GM18519 (cell line): ENCODE results near the gene CD38.
"Not testable (repeated sequence)": the region's sequence is repeated elsewhere in the genome, so short reads cannot be mapped to it uniquely, and the experiment has no call there.

ENCODE experiments used
- ATAC-seq: cut with Tn5 transposase; IDR thresholded peaks from one replicate; pipeline ENCODE4 v1.9.1; 2021; ENCODE audit warnings: mild to moderate bottlenecking, moderate library complexity; ENCODE audit not compliant: unreplicated experiment, low FRiP score

CD38 gene

DNA sequence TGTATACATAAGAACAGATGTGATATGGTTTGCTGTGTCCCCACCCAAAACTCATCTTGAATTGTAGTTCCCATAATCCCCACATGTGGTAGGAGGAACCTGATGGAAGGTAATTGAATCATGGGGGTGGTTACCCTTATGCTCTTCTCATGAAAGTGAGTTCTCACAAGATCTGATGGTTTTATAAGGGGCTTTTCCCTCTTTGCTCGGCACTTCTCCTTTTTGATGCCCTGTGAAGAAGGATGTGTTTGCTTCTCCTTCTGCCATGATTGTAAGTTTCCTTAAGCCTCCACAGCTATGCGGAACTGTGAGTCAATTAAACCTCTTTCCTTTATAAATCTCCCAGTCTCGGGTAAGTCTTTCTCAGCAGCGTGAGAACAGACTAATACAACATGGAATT lies 83.1 kb downstream of the CD38 start:
- not testable (repeated sequence) for ATAC-seq

DNA sequence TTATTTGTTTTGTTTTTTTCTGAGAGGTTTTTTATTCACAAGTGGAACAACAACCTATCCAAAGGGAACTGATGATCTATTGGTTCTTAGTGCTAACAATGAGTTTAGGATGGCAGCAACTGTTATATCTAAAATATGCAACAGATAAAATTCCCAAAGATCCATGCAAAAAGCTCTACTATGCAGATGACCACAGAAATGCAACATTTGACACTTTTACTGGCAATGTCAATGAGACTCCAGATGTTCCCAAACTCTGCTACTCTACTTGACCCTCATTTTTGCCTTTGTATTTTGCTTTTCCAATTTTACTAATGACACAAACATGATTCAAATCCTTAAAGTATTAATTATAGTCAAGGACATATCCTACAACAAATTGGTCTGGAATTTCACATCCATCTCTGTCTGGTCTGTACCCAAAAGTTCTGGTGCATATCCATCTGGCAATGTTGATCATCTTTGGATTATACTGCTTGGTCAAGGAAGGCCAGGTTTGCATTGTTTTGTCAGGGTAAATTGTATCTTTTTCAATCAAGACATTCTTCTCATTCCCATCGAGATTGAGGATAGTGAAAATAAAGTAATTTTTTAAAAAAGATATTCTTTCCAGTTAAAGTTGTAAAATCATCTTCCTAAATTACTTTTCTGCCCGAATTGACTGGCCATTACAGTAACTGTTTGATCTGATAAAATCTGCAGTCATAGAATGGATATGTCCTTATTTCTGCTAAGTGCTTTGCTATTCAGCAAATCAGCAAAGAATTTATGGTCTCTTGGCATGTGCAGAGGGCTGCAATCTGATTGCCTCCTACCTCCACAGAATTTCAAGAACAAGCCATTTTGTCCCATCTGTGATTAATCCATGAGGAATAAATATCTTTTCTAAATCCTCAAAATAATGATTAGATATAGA lies 86.8 kb downstream of the CD38 start:
- no peak for ATAC-seq

DNA sequence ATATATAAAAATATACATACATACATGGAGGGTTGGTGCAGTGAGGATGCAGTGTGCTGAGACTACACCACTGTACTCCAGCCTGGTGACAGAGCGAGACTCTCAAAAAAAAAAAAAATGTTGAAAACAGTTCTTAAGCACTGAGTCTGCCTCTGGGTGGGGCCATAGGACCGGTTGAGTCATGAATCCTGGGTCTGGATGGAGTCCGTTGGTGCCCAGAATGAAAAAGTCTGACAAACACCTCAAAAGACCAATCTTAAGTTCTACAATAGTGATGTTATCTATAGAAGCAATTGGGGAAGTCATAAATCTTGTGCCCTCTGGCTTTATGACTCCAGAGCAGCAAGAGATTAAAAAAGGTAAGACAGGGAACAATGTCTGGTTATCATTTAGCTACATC lies 90.0 kb downstream of the CD38 start:
- no peak for ATAC-seq

DNA sequence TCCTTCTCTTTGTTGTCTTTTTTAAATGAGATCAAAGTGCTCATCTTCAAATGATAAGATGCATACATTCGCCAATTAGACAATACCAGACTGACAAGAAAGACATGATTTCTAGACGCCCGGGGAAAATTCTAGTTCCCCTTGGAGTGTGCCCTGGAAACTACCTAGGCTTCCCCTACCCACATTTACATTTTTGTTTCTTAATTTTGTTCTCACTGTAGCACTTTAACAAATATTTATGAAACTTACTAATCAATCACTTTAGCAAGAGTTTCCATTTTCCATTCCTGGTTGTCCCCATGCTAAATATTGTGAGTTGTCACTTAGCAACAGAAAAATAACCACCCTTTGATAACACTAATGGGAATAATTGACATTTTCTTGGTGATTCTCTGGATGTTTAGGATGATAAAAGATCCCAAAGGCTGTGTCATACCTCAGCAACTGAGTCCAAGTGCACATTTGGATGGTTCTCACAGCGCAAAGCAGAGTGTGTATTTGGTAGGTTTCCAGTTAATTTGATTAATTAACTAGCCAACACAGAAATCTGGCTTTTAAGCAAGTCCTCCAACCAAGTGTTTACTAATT lies 90.8 kb downstream of the CD38 start:
- ATAC-seq: no peak

- ATAC-seq: no peak
Observed at GRCh38 chr4:15870079-15870478, 92.0 kb downstream of the CD38 start.

DNA sequence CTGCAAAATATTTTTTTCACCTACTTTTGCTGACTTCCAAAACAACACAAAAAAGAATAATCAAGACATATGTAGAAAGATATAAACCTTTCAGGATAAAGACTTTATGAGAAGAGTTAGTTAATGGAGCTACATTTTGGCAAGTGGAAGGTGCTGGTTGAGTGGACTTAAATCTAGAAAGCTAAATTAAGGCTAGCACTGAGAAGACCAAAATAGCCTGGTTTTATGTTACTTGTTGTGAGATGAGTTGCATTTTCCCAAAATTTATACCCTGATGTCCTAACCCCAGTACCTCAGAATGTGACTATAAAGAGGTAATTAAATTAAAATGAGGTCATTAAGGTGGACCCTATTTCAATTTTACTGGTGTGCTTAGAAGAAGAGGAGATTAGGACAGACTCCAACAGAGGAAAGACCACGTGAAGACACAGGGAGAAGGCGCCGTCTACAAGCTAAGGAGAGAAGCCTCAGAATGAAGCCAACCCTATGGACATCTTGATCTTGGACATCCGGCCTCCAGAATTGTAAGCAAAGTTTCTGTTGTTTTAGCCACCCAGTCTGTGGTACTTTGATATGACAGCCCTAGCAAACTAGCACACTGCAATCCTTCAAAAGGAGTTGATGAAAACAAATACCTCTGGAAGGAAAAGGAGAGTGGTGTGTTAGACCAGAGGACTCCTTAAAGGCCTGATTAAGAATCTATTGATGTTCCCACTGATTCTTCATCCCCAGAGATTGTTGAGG lies 93.0 kb downstream of the CD38 start:
- no peak for ATAC-seq

DNA sequence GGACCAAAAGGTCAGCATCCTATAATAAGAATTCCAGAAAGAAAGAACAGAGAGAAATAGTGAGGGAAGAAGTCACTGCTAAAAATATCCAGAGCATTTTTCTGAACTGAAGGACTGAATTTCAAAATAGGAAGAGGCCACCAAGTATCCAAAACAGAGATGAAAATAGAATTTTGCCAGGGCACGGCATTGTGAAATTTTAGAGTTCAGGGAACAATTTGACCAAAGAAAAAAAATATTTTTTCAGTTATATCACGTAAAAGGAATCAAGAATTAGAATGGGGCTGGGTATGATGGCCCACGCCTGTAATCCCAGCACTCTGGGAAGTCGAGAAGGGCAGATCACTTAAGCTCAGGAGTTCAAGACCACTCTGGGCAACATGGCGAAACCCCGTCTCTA lies 95.0 kb downstream of the CD38 start:
- no peak for ATAC-seq

DNA sequence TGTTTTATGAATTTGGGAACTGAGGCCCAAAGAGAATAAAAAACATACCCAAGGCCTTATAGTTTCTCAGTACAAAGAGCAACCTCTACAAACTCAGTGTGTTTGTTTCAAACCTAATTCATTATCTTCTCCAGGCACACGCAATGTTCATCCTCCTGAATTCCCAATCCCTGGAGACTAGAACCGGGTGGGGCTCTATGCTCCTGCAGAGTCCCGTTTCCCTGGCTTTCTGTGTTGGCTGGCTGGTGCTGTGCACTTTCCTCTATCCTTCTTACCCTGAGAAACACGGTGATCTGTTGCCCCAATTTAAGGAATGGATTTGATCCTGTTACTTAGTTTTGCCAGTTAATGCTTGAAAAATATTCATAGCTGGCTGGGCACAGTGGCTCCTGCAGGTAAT lies 96.5 kb downstream of the CD38 start:
- ATAC-seq: no peak

DNA sequence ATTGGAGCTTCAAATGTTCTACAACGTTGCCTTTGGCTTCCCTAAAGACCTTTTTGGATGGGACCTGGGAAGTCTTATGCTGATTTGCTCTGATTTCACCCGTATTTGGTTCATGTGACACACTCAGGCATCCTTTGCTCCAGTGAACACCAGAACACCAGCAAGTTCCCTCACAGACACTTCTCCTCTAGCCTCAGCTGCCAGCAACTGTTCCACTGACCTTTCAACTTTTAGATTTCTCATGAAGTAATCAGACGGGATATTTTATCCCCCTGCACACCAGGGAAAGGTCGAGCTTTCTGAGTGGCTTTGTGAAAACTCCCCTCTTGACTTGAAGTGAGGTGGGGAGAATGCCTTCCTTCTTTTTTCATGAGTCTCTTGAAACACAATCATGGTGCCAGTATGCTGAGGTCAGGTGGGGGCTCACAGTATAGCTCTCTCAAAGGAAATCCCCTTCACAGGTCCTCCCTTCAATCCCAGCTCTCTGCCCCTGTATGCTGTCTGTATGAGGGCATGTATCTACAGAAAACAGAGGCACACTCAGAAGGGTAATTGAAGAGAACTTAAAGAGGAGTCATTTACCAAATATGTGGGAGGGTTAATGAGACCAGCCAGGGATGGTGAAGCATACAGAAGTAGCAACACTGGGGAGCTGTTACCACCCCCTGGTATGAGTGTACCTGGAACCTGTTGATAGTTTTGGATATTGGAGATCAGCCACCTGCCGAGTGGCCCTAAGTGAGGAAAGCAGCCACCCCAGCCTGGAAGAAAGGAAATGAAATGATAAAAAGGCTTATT lies 97.7 kb downstream of the CD38 start:
- no peak for ATAC-seq

DNA sequence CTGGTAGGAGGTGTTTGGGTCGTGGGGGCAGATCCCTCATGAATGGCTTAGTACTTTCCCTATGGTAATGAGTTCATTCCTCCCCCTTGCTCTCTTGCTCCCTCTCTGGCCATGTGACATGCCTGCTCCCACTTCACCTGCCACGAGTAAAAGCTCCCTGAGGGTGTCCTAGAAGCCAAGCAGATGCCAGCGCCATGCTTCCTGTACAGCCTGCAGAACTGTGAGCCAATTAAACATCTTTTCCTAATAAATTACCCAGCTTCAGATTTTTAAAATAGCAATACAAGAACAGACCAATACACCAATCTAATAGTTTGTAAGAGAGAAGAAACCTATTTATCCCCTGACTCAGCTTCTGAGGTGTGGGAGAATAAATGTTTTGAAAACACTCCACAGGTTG lies 99.9 kb downstream of the CD38 start:
- no peak for ATAC-seq

DNA sequence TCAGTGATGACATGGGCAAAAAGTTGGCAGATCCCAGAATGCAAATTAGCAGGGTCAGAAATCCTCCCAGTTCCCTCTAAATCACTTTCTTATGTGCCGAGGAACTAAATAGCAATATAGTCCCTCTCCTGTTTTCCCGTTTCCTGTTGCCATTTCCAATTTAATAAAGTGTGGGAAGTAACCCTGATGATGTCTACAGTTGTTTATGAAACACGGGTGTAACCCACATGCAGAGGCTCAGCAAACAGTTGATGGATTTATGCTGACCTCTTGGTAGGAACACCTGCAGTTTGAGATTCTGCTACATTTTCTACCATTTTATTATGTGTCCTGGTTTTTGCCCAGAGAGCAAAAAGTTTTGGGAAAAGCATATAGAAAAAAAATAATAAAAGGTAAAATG lies 103.7 kb downstream of the CD38 start:
- no peak for ATAC-seq

DNA sequence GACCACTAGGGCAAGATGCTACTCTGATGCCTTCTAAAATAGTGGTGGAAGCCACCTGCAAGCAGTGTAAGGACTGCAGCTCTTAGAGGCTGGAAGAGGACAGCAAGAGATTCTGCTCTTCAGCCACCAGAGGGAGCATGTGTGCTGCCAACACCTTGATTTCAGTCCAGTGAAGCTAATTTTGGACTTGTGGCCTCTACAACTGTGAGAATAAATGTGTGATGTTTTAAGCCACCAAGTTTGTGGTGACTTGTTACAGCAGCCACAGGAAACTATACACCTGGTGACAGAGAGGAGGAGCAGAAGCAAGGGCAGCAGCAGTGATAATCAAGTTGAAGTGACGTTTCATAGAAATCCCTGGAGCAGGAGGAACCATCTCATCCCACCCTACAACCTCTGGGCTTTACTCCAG lies 104.6 kb downstream of the CD38 start:
- peak; percentile 95 for ATAC-seq

GRCh38 chr4:15883610-15884243 lies 105.6 kb downstream of the CD38 start:
- no peak for ATAC-seq

DNA sequence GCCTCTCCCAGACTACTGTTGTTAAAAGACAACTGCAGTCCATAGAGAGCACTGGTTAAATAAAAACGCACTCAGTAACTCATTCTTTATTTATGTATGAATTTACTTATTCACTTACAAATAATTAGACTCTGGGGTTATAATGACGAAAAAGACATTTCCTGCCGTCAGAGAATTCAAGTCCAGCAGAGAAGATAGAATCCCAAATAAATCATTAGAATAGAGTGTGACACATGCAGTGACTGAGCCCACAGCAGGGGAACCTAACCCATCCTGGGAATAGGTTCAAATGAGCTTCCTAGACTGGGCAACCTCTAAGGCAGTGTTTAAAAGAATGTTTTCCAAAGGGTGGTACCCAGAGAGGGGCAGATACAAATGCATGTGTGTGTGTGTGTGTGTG lies 106.5 kb downstream of the CD38 start:
- ATAC-seq: no peak

DNA sequence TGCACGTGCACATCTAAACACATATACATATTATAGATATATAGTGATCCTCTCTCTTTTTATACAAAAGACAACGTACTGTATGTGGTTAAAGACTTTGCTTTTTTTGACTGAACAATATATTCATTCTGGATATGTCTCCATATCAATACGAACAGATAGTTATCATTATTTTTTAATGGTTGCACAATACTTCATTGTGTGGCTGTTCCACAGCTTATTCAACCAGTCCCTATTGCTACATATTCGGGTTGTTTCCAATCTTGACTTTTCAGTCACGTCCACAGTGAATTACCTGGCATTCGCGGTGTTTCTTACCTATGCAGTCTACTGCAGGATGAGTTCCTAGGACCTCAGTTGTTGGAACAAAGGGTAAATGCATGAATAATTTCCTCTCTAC lies 107.3 kb downstream of the CD38 start:
- ATAC-seq: no peak

- ATAC-seq: no peak
Observed at GRCh38 chr4:15888515-15888914, 110.4 kb downstream of the CD38 start.

DNA sequence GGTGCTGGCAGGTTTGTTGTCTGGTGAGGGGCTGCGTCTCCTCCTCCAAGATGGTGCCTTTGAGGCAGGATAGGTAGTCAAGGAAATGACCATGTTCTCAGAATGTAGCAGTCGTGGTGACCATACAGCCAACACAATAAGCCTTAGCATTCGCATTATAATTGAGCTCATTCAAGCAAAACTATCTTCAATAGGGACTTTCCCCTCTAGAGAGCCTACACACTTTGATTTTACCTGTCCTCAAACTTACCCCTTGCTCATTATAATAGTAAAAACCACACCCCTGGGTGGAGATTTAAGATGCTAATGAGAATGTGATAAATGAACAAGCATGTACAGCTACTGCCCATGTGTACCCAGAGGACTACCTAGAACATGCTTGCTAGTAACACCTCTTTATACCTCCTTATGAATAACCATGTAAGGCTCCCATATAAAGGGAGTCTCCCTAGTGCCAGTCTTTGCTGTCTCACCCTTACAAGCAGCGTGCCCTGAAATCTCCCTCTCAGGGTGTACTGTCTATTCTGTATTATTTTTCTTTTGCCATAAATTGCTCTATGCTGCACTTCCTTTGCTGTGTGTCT lies 112.2 kb downstream of the CD38 start:
- ATAC-seq: no peak

- peak; percentile 47 for ATAC-seq
Observed at GRCh38 chr4:15891312-15891711, 113.2 kb downstream of the CD38 start.

DNA sequence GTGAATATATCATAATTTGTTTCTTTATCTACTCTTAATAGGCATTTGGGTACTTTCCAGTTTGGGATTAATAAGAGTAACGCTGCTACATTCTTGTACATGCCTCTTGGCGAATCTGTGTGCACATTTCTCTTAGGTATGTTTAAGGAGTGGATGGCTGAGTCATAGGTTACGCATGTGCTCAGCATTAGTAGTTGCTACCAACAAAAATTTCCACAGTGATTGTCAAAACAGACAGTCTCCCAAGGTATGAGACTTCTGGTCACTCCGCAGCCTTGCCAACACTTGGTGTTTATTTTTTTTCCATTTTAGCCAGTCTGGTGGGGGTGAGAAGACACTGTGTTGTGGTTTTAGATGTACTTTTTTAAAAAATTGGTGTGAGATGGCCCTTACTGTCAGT lies 115.8 kb downstream of the CD38 start:
- ATAC-seq: no peak

GRCh38 chr4:15894393-15894792 lies 116.3 kb downstream of the CD38 start:
- ATAC-seq: no peak
